ENCODE measurements around the gene F2RL1.
"Not testable (repeated sequence)": the region's sequence is repeated elsewhere in the genome, so short reads cannot be mapped to it uniquely, and the experiment has no call there.

The F2RL1 gene

DNA sequence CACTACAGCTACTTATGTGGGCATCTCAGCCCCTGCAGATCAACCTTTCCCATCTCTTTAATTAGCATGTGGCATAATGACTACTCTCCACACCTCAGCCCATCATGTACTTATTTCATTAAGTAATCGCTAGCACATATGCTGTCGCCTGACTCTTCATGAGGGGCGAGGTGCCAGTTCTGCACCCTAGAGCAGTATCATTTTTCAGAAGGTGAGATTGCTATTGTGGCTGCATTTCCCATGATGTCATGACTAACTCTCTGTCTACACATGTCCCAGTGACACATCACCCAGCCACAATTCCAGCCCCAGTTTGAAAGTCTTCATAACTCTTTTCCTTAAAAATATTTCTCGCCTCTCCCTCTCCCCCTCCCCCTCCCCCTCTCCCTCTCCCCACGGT, 7.6 kb upstream of the F2RL1 start:
- no peak for ATAC-seq
- no peak for TF ChIP-seq SNAI2 (CRISPR knock-in tag; IDR thresholded peaks at IDR 0.05)
- no peak for TF ChIP-seq ESRRG (CRISPR knock-in tag; IDR thresholded peaks at IDR 0.05)
- TF ChIP-seq, protein P1, sequence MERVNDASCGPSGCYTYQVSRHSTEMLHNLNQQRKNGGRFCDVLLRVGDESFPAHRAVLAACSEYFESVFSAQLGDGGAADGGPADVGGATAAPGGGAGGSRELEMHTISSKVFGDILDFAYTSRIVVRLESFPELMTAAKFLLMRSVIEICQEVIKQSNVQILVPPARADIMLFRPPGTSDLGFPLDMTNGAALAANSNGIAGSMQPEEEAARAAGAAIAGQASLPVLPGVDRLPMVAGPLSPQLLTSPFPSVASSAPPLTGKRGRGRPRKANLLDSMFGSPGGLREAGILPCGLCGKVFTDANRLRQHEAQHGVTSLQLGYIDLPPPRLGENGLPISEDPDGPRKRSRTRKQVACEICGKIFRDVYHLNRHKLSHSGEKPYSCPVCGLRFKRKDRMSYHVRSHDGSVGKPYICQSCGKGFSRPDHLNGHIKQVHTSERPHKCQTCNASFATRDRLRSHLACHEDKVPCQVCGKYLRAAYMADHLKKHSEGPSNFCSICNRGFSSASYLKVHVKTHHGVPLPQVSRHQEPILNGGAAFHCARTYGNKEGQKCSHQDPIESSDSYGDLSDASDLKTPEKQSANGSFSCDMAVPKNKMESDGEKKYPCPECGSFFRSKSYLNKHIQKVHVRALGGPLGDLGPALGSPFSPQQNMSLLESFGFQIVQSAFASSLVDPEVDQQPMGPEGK (CRISPR knock-in tag; IDR thresholded peaks at IDR 0.05; ENCODE audit: borderline replicate concordance), result no peak
- TF ChIP-seq GLIS3 (CRISPR knock-in tag; IDR thresholded peaks at IDR 0.05), result no peak
- no peak for TF ChIP-seq ZNF565 (CRISPR knock-in tag; conservative IDR thresholded peaks at IDR 0.05; ENCODE audit: low read depth)
- TF ChIP-seq CSDC2 (CRISPR knock-in tag; IDR thresholded peaks at IDR 0.05), result no peak
- TF ChIP-seq, protein P2, sequence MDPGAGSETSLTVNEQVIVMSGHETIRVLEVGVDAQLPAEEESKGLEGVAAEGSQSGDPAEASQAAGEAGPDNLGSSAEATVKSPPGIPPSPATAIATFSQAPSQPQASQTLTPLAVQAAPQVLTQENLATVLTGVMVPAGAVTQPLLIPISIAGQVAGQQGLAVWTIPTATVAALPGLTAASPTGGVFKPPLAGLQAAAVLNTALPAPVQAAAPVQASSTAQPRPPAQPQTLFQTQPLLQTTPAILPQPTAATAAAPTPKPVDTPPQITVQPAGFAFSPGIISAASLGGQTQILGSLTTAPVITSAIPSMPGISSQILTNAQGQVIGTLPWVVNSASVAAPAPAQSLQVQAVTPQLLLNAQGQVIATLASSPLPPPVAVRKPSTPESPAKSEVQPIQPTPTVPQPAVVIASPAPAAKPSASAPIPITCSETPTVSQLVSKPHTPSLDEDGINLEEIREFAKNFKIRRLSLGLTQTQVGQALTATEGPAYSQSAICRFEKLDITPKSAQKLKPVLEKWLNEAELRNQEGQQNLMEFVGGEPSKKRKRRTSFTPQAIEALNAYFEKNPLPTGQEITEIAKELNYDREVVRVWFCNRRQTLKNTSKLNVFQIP (CRISPR knock-in tag; IDR thresholded peaks at IDR 0.05; ENCODE audit: borderline replicate concordance, low read depth), result no peak
- no peak for TF ChIP-seq TCF4 (CRISPR knock-in tag; IDR thresholded peaks at IDR 0.05; ENCODE audit: borderline replicate concordance)

DNA sequence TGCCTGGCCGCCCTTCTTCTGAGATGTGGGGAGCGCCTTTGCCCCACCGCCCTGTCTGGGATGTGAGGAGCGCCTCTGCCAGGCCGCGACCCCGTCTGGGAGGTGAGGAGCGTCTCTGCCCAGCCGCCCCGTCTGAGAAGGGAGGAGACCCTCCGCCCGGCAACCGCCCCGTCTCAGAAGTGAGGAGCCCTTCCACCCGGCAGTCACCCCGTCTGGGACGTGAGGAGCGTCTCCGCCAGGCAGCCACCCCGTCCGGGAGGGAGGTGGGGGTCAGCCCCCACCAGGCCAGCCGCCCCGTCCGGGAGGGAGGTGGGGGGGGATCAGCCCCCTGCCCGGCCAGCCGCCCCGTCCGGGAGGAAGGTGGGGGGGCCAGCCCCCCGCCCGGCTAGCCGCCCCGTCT, 6.6 kb upstream of the F2RL1 start:
- not testable (repeated sequence) for ATAC-seq

DNA sequence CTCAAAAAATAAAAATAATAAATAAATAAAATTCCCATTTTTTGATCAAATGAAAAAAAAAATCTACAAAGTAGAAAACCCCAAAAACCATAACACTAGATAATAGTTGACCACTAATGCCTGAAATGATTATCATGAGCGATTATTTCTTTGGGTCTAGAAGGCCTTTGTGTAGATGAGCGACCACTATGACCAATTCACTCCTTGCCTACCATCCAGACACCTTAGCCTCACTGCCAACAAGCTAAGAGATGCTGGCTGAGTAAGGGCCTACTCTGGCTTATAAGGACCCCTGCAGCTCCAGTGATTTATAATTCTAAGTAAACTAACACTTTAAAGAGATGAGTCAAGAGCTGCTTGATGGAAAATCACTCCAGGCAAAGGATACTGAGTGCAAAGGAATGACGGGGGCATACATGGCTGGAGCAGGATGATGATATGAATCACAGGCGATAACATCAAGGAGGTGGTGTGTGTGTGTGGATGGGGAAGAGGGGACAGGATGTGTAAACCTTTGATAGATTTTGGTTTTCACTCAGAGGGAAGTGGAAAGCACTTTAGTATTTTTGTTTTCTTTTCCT, 4.8 kb upstream of the F2RL1 start:
- peak; percentile 67 for ATAC-seq

DNA sequence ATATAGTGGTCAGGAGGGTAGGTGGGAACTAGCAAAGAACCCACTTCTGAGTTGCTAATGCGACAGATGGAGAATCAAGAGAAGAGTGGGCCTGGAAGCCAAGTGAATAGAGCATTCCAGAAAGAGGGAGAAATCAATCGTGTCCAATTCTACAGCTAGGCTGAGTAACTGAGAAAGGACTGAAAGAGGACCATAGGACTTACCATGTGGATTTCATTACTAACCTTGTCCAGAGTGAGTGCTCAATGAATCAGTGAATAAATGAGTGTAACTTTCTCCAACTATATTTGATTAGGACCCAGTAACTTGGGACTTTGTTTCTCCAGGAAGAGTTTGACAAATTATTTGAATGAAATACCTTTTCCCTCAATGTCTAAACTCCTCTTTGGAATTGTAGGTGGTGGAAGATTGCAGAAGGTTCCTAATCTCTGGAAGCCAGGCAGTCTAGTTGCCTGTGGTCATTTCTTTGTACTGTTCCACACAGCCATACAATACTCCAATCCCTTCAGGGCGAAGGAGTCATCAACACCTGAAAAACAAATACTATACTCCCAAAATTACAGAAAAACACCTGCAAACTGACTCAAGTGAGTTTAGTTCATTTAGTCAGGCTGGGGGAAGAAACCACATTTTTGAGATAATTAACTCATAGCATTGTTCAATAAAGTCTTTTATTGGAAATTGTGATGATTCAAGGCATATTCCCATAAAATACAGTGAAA, 2.6 kb upstream of the F2RL1 start:
- ATAC-seq, result peak; percentile 21; the same call in 2 of the 3 replicates
- no peak for TF ChIP-seq TCF4 (CRISPR knock-in tag; IDR thresholded peaks at IDR 0.05; ENCODE audit: borderline replicate concordance)
- no peak for TF ChIP-seq CSDC2 (CRISPR knock-in tag; IDR thresholded peaks at IDR 0.05)
- no peak for TF ChIP-seq ZNF70 (CRISPR knock-in tag; IDR thresholded peaks at IDR 0.05)
- TF ChIP-seq, protein P3, sequence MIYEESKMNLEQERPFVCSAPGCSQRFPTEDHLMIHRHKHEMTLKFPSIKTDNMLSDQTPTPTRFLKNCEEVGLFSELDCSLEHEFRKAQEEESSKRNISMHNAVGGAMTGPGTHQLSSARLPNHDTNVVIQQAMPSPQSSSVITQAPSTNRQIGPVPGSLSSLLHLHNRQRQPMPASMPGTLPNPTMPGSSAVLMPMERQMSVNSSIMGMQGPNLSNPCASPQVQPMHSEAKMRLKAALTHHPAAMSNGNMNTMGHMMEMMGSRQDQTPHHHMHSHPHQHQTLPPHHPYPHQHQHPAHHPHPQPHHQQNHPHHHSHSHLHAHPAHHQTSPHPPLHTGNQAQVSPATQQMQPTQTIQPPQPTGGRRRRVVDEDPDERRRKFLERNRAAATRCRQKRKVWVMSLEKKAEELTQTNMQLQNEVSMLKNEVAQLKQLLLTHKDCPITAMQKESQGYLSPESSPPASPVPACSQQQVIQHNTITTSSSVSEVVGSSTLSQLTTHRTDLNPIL (CRISPR knock-in tag; IDR thresholded peaks at IDR 0.05; ENCODE audit: low read depth), result no peak
- TF ChIP-seq ARNTL (CRISPR knock-in tag; IDR thresholded peaks at IDR 0.05; ENCODE audit: borderline replicate concordance, low read depth), result no peak
- TF ChIP-seq, protein P4, sequence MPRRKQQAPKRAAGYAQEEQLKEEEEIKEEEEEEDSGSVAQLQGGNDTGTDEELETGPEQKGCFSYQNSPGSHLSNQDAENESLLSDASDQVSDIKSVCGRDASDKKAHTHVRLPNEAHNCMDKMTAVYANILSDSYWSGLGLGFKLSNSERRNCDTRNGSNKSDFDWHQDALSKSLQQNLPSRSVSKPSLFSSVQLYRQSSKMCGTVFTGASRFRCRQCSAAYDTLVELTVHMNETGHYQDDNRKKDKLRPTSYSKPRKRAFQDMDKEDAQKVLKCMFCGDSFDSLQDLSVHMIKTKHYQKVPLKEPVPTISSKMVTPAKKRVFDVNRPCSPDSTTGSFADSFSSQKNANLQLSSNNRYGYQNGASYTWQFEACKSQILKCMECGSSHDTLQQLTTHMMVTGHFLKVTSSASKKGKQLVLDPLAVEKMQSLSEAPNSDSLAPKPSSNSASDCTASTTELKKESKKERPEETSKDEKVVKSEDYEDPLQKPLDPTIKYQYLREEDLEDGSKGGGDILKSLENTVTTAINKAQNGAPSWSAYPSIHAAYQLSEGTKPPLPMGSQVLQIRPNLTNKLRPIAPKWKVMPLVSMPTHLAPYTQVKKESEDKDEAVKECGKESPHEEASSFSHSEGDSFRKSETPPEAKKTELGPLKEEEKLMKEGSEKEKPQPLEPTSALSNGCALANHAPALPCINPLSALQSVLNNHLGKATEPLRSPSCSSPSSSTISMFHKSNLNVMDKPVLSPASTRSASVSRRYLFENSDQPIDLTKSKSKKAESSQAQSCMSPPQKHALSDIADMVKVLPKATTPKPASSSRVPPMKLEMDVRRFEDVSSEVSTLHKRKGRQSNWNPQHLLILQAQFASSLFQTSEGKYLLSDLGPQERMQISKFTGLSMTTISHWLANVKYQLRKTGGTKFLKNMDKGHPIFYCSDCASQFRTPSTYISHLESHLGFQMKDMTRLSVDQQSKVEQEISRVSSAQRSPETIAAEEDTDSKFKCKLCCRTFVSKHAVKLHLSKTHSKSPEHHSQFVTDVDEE (CRISPR knock-in tag; IDR thresholded peaks at IDR 0.05), result no peak
- TF ChIP-seq BACH2 (CRISPR knock-in tag; IDR thresholded peaks at IDR 0.05; ENCODE audit: borderline replicate concordance), result no peak
- TF ChIP-seq, protein P1 (CRISPR knock-in tag; IDR thresholded peaks at IDR 0.05; ENCODE audit: borderline replicate concordance), result no peak
- TF ChIP-seq ZNF565 (CRISPR knock-in tag; conservative IDR thresholded peaks at IDR 0.05; ENCODE audit: low read depth), result no peak
- no peak for TF ChIP-seq ZFP30 (CRISPR knock-in tag; IDR thresholded peaks at IDR 0.05)
- no peak for TF ChIP-seq ZFP3 (CRISPR knock-in tag; IDR thresholded peaks at IDR 0.05)
- TF ChIP-seq OSR1 (CRISPR knock-in tag; IDR thresholded peaks at IDR 0.05), result no peak
- TF ChIP-seq, protein P5, sequence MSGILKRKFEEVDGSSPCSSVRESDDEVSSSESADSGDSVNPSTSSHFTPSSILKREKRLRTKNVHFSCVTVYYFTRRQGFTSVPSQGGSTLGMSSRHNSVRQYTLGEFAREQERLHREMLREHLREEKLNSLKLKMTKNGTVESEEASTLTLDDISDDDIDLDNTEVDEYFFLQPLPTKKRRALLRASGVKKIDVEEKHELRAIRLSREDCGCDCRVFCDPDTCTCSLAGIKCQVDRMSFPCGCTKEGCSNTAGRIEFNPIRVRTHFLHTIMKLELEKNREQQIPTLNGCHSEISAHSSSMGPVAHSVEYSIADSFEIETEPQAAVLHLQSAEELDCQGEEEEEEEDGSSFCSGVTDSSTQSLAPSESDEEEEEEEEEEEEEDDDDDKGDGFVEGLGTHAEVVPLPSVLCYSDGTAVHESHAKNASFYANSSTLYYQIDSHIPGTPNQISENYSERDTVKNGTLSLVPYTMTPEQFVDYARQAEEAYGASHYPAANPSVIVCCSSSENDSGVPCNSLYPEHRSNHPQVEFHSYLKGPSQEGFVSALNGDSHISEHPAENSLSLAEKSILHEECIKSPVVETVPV (CRISPR knock-in tag; IDR thresholded peaks at IDR 0.05), result no peak
- no peak for TF ChIP-seq ISL1 (CRISPR knock-in tag; IDR thresholded peaks at IDR 0.05)
- TF ChIP-seq ESRRG (CRISPR knock-in tag; IDR thresholded peaks at IDR 0.05), result no peak
- TF ChIP-seq, protein P2 (CRISPR knock-in tag; IDR thresholded peaks at IDR 0.05; ENCODE audit: borderline replicate concordance, low read depth), result no peak
- no peak for TF ChIP-seq RARB (CRISPR knock-in tag; IDR thresholded peaks at IDR 0.05)
- no peak for TF ChIP-seq ZNF8 (CRISPR knock-in tag; IDR thresholded peaks at IDR 0.05)
- TF ChIP-seq TOX (CRISPR knock-in tag; IDR thresholded peaks at IDR 0.05; ENCODE audit: borderline replicate concordance), result no peak
- no peak for TF ChIP-seq PPARA (CRISPR knock-in tag; IDR thresholded peaks at IDR 0.05; ENCODE audit: borderline replicate concordance)

More for the DNA sequence above, 4.8 kb upstream of the F2RL1 start:
- TF ChIP-seq ZNF8 (CRISPR knock-in tag; IDR thresholded peaks at IDR 0.05), result no peak
- no peak for TF ChIP-seq ESRRG (CRISPR knock-in tag; IDR thresholded peaks at IDR 0.05)
- peak; percentile 58 for TF ChIP-seq ISL1 (CRISPR knock-in tag; IDR thresholded peaks at IDR 0.05)
